ENCODE measurements around the gene PLA2G4B.

The PLA2G4B gene

DNA sequence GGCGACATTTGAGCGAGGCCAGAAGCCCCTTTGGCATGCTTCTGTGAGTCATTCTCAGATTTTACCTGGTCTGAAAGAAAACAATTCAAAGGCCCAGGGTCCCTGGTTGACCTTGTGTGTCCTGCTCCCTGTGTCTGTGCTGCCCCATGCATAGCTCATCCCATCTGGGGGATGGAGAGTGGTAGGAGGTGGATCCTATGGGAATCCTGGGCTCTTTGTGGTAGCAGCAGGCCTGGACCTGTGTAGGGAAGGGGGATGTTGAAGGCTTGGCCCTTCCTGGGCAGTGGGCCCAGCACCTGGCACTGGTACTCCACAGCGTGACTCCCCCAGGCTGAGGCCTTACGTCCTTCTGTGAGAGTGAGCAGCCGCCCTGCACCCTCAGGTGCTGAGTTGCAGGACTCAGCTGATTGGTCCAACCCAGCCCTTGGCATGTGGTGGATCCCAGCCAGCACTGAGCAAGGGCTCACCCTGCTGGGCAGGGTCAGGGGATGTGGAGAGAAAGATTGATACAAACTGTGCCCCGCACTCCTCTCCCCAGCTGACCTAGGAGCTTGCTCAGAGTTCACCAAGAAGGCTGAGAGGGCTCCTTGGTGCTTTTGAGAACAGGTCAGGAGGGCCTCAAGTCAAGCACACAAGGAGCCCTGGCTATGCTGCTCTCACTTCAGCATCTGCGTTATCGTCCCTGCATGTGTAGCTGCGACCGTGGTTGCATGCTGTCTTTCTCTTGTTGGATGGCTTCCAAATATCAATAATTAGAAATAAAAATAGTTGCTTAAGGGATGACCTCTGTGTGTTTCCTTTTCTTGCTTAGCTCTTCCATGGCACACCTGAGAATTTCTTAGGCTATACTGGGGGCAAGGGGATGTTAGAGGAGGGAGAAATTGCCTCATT, 32.1 kb upstream of the PLA2G4B start:
- peak; percentile 15 for DNase-seq (ENCODE audit: low read depth)

DNA sequence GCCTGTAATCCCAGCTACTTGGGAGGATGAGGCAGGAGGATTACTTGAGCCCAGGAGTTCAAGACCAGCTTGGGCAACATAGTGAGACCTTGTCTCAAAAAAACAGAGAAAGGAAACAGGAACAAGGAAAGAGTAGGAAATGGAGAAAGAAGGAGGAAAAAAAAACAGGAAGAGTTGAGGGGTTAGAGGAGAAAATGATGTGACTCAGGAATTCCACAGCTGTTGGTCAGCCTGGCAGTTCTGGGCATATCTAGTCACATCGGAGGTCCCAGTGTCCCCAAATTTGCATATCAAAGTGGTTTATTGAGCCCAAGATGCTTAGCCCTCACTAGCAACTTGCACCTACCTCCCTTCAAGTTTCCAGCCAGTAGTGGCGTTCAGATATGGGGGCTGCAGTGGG, 29.5 kb upstream of the PLA2G4B start:
- DNase-seq (ENCODE audit: low read depth): peak; percentile 54

DNA sequence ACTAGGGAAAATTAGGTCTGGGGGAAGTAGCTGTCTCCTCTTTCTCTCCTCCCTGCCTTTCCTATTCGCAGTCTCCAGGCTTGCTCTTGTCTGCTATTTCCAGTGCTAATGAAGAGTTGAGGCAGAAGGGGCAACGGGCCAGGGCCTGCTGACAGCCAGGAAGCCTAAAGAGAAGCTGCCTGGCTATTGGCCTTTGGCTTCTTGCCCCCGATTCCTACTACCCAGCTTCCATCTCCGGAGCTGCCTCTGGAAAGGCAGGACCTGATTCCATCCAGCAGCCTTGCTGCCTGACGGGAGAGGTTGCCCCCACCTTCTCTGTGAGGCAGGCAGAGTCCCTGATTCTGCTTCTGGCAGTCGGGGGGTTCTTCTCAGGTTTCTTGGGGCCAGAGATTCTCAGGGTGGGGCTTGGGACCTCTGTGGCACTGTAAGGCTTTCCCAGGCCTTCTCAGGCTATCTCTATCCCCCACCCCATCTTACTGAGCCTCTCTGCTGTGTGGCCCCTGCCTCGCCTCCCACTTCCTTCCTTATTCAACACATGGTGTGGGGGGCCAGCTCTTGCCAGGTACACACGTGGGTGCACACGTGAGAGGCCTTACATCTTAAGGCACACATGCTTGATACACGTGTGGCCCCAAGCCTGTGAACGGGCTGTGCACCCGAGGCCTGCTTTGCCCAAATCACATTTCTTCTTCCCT, 29.0 kb upstream of the PLA2G4B start:
- no peak for DNase-seq (ENCODE audit: low read depth)

DNA sequence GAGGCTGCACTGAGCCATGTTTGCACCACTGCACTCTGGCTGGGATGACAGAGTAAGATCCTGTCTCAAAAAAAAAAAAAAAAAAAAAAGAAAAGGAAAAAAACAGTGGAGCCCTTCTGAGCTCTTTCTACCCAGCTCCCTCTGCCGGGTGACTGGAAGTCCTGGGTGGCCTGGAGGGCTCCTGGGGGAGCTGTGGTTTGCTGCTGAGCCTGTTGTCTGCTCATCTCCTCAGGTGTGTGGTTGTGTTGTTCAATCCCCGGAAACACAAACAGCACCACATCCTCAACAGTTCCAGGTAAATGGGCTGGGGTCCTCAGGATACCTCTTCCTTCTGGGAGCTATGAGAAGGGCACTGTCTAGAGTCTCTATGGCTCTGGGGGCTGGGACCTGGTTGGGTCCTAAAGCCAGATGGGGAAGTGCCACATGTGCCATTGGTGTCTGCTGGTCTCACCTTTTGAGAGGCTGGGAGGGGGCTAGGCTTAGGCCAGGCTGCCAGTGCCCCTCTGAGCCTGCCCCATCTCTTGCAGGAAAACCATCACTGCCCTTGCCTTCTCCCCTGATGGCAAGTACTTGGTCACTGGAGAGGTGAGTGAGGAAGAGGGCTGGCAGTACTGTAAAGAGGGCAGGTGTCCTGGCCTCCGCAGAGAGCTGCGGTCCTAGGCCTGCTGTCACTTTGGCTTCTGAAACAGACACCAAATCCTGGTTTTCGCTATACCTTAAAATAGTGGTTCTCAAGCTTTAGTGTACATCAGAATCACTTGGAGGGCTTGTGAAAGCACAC, 27.8 kb upstream of the PLA2G4B start:
- DNase-seq (ENCODE audit: low read depth): no peak

DNA sequence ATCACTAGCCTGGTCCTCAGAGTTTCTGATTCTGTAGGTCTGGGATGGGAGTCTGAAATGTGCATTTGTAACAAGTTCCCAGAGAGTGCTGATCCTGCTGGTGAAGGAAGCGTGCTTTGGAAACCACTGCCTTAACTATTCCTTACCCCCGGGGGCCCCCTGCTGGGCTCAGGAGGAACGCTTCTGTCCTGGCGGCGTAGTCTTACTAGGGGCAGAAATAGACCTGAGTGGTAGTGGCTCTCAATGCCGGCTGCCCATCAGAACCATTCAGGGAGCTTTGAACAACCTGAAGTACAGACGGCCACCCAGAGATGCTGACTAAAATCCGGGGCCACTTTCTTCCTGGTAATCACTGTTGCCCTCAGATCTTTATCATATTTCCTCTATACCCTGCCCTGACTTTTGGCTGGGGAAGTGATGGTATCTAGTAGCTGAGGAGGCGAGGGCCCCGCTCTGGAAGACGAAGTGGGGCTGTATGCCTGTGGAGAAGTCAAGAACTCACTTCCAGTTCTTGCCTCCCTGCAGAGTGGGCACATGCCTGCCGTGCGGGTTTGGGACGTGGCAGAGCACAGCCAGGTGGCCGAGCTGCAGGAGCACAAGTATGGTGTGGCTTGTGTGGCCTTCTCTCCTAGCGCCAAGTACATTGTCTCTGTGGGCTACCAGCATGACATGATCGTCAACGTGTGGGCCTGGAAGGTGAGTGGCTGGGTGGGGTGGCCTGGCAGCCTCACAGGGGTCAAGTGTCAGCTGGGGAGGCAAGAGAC, 27.0 kb upstream of the PLA2G4B start:
- peak; percentile 85 for DNase-seq (ENCODE audit: low read depth)

DNA sequence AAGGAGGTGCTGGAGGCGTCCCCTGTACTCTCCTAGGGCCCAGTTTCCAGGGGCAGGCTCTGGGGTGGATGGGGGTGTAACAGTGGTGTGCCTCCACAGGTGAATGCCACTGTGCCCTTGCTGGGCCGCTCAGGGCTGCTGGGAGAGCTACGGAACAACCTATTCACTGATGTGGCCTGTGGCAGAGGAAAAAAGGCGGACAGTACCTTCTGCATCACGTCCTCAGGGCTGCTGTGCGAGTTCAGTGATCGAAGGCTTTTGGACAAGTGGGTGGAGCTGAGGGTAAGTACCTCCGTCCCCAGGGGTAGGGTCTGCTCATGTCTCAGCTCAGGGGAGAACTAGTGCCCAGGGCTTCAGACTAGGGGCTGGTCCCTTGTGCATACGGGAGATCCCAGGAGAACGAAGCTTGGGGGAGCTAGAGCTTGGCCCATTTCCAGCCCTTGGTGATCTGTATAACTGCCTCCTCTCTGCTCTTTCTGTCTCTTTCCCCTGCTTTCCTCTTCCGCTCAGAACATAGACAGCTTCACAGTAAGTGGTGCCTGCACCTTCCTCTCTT, 25.7 kb upstream of the PLA2G4B start:
- no peak for DNase-seq (ENCODE audit: low read depth)

DNA sequence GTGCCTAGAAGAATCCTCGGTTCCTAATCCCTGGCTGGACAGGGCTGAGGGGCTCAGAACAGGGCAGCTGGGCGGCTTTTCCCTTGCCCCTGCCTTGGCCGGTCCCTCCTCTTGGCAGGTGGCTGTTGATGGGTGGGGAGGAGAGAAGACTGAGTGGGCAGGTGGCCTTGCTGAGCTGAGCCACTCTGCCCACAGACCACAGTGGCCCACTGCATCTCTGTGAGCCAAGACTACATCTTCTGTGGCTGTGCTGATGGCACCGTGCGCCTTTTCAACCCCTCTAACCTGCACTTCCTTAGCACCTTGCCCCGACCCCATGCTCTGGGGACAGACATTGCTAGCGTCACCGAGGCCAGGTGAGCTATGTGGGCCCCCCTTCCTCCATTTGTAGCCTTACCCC, 25.2 kb upstream of the PLA2G4B start:
- DNase-seq (ENCODE audit: low read depth): no peak

DNA sequence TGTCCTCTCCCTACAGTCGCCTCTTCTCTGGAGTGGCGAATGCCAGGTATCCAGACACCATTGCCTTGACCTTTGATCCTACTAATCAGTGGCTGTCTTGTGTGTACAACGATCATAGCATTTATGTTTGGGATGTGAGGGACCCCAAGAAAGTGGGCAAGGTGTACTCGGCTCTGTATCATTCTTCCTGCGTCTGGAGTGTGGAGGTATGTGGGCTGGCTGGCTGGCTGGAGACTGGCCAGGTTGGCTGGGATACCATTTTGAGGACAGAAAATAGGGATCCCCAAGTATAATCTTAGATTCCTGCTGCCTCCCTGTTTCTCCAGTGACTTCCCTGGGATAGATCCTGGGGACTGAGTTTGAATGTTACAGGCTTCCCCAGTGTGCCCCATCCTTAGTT, 24.1 kb upstream of the PLA2G4B start:
- no peak for DNase-seq (ENCODE audit: low read depth)

DNA sequence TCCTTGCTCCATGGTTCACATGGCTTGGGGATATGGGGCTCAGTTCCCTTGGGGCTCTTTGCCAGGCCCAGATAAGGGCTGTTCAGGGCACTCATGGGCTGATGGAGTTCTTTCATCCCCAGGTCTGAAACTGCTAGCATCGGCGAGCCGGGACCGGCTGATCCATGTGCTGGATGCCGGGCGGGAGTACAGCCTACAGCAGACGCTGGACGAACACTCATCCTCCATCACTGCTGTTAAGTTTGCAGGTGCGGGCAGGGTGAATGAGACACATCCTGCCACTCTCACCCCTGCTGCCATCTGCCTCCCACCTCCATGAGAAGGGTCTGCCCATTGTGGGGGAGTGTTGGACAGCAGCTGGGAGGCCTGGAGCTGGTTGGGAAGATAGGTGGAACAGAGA, 21.9 kb upstream of the PLA2G4B start:
- no peak for DNase-seq (ENCODE audit: low read depth)

DNA sequence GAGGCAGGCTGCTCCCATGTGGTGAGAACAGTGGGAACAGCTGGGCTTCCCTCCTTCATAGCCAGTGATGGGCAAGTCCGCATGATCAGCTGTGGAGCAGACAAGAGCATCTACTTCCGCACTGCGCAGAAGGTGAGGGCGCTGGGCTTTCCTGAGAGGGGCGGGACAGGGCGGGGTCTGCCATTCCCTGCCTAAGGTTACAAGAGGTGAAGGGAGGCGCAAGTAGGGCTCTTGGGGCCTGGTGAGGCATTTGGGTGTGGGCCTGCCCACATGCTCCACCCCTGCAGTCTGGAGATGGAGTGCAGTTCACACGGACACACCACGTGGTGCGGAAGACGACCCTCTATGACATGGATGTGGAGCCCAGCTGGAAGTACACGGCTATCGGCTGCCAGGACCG, 21.3 kb upstream of the PLA2G4B start:
- no peak for DNase-seq (ENCODE audit: low read depth)

DNA sequence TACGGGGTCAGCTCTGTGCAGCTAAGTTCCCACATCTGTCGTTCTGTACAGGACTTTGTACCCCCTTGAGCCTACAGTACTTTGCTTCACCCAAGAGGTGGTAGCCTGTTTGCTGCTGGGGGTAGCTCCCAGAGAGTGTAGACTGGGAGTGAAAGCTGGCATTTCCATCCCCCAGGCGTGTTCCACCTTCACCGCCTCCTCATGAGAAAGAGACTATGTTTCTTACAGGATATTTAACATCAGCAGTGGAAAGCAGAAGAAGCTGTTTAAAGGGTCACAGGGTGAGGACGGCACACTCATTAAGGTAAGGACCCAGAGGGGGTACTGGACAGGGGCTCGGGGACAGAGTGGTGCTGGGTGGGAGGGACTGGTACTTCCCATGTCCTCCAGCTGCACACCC, 20.9 kb upstream of the PLA2G4B start:
- no peak for DNase-seq (ENCODE audit: low read depth)

DNA sequence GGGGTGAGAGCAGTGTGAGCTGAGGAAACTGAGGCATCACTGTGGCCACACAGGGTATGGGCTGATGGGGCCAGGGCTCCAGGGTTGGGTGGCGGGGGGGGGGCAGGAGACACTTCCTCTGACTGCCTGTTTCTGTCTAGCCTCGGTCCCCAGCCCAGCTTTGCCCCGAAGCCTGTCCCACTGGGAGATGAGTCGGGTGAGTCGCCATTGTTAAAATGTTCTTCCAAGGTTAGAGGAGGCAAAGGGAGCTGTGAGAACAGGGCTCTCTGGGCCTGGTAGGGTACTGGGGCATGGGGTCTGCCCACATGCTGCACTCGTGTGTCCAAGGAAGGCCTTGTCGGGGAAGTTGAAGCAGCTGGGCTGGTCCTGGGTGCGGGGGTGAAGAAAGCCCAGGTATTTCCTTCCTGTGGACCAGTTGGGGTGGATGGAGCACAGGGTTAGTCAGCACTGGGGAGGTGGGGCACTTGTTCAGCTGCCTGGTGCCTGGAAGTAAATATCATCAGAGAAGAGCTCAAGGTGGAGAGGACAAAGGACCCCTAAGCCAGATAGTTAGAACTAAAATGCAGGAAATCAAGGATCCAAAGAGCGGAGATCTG, 19.1 kb upstream of the PLA2G4B start:
- DNase-seq (ENCODE audit: low read depth): no peak

DNA sequence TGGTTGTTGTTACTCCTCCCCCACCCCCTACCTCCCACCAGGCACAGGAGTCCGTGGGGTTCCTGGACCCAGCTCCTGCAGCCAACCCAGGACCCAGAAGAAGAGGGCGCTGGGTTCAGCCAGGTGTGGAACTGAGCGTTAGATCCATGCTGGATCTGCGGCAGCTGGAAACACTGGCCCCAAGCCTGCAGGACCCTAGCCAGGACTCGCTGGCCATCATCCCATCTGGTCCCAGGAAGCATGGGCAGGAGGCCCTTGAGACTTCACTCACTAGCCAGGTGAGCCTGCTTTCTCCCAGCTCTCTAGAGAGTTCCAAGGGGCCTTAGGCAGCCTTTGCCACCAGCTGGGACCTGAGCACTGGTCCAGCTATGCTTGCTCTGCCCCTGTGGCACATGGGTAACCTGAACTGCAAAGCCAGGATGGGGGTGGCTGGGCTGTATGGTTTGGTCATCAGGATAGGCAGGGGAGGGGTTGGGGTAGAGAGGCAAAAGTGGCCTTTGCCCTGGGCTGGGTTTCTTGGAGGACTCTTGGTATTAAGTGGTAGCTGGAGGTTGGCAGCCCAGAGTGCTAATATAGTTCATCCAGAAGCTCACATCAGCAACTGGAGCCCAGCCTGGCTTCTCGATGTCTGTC, 17.7 kb upstream of the PLA2G4B start:
- DNase-seq (ENCODE audit: low read depth): no peak

DNA sequence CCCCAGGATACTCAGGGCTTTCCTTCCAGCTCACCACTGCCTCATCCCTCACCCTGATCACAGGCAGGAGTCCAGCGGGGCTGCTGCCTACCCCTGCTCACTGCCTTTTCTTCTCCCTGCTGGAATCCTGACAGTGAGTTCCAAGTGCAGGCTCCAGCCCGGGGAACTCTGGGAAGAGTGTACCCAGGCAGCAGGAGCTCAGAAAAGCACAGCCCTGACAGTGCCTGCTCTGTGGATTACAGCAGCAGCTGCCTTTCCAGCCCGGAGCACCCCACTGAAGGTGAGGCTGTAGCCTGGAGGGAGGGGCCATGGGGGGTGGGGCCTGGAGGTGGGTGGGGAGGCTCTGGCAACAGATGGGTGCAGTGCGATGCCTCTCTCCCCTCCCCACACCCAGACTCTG, 16.8 kb upstream of the PLA2G4B start:
- DNase-seq (ENCODE audit: low read depth): no peak

DNA sequence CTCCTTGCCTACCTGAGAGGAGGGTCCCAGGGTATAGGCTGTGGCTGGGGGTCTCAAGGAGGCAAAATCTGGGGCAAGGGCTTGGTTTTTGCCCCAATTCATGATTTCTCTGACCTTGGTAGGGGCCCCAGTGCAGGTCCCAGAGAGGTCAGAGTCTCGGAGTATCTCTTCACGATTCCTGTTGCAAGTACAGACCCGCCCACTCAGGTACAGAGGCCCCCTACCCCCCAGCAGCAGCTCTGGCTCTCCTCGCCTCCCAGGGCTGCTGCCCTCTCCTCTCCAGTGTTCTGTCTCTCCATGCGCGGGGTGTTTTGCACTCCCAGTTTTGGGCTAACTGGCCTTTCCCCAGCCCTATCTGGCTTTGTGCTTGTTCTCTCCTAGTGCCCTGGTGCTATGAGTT, 16.2 kb upstream of the PLA2G4B start:
- no peak for DNase-seq (ENCODE audit: low read depth)

DNA sequence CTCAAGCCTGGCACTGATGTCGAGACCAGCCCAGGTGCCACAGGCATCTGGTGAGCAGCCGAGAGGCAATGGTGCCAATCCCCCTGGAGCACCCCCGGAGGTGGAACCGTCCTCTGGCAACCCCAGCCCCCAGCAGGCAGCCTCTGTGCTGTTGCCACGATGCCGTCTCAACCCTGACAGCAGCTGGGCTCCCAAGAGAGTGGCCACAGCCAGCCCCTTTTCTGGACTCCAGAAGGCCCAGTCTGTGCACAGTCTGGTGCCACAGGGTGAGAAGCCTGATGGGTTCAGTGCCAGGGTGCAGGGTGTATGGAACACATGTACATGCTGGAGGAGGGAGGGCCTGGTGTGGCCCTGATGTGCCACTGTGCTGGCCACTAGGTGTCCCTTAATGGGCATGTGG, 15.7 kb upstream of the PLA2G4B start:
- no peak for DNase-seq (ENCODE audit: low read depth)

DNA sequence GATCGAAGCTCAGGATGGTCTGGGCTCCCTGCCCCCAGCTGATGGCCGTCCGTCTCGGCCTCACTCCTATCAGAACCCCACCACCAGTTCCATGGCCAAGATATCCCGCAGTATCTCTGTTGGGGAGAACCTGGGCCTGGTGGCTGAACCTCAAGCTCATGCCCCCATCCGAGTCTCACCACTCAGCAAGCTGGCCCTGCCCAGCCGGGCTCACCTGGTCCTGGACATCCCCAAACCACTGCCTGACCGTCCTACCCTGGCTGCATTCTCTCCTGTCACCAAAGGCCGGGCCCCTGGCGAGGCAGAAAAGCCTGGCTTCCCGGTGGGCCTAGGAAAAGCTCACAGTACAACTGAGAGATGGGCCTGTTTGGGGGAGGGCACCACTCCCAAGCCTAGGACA, 15.1 kb upstream of the PLA2G4B start:
- no peak for DNase-seq (ENCODE audit: low read depth)

DNA sequence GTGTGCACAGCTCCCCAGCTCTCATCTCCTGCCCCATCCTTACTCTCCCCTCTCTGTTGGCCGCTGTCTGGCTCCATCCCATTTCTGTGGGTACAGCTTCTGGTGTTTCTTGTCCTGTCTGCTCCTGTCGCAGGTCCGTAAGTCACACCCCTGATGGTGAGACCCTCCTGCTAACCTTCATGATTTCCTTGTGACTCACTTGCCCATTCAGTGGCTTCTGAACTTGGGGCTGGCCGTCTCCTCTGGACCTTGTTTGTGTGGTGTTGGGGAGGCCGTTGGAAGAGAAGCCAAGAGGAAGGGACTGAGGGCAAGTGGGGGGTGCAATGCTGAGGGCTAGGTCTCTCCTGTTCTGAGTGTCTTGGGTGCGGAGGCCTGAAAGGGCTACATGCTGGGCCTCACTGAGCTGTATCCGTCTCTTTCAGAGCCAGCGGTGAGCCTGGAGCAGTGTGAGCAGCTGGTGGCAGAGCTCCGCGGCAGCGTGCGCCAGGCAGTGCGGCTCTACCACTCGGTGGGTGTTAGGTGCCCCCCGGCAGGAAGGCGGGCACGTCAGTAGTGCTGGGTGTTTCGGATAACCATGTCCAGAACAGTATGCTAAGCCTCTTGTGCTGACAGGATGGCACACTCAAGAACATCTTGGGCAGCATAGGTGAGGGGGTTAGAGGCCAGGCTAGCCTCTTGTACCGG, 14.4 kb upstream of the PLA2G4B start:
- no peak for DNase-seq (ENCODE audit: low read depth)

DNA sequence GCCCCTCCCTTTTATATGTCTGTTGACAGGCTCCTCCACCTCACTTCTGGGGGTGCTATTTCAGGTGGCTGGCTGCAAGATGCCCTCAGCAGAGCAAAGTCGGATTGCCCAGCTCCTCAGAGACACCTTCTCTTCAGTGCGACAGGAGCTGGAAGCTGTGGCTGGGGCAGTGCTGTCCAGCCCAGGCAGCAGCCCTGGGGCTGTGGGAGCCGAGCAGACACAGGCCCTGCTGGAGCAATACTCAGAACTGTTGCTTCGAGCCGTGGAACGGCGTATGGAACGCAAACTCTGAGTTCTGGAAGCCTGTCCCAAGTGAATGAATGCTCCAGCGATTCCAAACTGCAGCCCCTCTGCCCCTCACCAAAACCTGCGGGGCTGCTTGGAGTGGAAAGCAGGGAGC, 13.5 kb upstream of the PLA2G4B start:
- DNase-seq (ENCODE audit: low read depth): no peak
